Fibroblast of mammary gland (primary cell): ENCODE measurements around the gene ZBTB46.

Source experiments
- DNase-seq: peaks from one replicate; pipeline ENCODE4 v3.0.0-alpha.2; 2010; ENCODE audit warnings: low read depth
- H3K4me3 ChIP-seq: 2 replicates; pipeline ENCODE4 v1.5.1; 2011; ENCODE audit warnings: low read depth, mild to moderate bottlenecking, low read length, moderate library complexity; ENCODE audit not compliant: control insufficient read depth
- TF ChIP-seq, protein P1 (sequence below): conservative IDR thresholded peaks from 2 replicates; pipeline ENCODE4 v1.5.1; 2011; ENCODE audit warnings: low read depth, low read length, inconsistent platforms; ENCODE audit not compliant: control insufficient read depth, insufficient read depth

Gene ZBTB46

DNA sequence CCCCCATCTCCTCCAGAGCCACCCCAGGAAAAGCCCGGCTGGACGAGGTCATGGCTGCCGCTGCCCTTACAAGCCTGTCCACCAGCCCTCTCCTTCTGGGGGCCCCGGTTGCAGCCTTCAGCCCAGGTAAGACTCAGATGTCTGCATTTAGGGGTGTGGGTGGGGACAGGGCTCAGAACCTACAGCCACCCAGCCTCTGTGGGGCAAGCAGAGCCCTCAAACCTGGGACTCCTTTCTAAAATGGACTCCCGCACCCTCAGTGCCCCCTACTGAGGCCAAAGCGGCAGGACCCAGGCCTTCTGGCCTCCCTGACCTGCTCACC lies 89.7 kb downstream of the ZBTB46 start:
- no peak for DNase-seq
- TF ChIP-seq, protein P1, sequence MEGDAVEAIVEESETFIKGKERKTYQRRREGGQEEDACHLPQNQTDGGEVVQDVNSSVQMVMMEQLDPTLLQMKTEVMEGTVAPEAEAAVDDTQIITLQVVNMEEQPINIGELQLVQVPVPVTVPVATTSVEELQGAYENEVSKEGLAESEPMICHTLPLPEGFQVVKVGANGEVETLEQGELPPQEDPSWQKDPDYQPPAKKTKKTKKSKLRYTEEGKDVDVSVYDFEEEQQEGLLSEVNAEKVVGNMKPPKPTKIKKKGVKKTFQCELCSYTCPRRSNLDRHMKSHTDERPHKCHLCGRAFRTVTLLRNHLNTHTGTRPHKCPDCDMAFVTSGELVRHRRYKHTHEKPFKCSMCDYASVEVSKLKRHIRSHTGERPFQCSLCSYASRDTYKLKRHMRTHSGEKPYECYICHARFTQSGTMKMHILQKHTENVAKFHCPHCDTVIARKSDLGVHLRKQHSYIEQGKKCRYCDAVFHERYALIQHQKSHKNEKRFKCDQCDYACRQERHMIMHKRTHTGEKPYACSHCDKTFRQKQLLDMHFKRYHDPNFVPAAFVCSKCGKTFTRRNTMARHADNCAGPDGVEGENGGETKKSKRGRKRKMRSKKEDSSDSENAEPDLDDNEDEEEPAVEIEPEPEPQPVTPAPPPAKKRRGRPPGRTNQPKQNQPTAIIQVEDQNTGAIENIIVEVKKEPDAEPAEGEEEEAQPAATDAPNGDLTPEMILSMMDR, result no peak
- H3K4me3 ChIP-seq, result peak overlapping the region; percentile 60

DNA sequence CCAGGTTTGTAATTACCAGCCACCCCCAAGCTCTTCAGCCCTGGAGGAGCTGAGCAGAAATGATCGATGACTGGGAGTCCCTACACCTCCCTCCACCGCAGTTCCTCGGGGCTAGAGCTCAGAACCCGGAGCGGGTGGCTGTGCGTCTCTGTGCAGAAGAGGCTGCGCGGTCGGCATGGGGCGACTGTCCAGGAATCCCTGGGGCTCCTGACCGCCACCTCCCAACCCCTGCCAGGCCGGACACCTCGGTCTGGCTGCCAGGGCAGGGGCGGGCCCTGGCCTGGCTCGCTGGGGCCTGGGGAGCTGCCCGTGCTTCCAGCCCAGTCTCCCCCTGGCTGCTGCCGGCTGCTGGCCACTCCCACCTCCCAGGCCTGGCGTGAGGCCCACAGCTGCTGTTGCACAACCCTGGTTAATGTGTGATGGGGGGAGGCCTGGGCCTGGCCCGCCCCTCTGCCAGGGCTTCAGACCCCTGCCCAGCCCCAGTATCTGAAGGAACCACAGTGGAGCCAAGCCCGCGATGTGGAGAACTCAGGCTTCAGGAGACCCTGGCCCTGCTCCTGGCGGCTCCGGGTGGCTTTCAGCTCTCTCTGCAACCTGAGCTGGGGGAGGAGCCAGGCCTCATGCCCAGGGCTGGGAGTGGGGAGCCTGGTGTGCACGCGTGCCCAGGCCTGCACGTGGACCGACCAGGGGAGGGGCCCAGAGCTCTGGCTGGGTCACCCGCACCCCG lies 90.3 kb downstream of the ZBTB46 start:
- TF ChIP-seq, protein P1, result no peak
- DNase-seq, result peak; percentile 89
- peak overlapping the region; percentile 60 for H3K4me3 ChIP-seq

DNA sequence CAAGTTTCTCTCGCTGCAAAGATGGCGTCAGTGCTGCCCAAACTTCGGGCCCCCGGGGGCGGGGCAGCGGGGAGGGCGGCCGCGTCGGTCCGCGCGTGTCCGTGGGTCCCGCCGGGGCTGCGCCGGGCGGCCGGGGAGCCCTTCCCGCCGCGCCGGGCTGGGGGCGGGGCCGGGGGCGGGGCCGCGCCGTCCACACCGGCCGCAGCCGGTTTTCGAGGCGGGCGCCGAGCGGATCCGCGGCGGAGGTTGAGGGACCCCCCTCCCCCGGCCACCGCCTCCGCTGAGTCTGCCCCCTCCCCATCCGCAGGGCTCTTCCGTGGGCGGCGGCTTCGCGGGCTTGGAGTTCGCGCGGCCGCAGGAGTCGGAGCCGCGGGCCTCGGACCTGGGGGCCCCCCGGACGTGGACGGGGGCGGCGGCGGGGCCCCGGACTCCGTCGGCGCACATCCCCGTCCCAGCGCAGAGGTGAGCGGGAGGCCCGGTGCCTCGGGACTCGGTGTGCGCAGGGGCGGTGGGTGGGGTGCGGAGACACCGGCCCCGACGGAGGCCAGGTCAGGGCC lies 90.9 kb downstream of the ZBTB46 start:
- peak; percentile 17 for DNase-seq
- peak overlapping the region; percentile 60 for H3K4me3 ChIP-seq
- TF ChIP-seq, protein P1, result no peak

DNA sequence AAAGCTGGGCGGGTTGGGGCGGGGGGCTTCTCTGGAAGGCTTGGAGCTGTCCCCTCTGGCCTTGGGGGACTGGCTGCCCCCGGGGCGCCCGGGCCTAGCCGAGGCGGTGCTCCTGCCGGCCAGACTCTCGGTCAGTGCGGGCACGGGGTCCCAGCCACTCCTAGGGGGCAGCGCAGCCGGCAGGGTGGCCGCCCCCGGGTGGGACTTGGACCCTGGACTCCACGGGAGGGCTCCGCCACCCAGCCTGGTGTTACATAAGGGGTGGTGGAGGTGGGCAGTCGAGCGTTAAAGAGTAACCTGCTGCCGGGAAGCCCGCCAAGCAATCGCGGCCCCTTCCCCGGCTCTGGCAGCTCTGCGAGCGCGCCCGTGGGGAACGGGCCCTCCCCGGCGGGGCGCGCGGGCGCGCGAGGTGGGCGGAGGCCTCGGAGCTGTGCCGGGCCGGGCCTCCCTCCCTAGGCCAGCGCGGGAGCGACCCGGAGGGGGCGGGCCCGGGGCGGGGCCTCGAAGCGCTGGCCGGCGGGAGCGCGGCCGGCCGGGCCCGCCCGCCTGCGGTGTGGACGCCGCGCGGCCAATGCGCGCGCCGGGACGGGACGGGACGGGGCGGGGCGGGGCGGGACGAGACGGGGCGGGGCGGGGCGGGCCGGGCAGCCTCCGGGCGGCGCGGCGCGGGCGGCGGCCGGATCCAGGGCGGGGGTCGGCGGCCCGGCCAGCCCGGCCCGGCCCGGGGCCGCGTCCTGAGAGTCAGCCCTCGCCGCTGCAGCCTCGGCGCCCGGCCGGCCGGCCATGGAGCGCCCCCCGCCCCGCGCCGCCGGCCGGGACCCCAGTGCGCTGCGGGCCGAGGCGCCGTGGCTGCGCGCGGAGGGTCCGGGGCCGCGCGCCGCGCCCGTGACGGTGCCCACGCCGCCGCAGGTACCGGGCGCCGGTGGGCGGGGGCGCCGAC lies 91.7 kb downstream of the ZBTB46 start, which contains the start of gene SLC2A4RG:
TSS of gene SLC2A4RG (plus strand) at position 647 of the 940 bp plus-strand sequence. CDS start at position 784, 137 bp downstream.
- H3K4me3 ChIP-seq, result peak within 1 kb of the TSS; percentile 60
- peak; percentile 57 for DNase-seq
- TF ChIP-seq, protein P1, result no peak

DNA sequence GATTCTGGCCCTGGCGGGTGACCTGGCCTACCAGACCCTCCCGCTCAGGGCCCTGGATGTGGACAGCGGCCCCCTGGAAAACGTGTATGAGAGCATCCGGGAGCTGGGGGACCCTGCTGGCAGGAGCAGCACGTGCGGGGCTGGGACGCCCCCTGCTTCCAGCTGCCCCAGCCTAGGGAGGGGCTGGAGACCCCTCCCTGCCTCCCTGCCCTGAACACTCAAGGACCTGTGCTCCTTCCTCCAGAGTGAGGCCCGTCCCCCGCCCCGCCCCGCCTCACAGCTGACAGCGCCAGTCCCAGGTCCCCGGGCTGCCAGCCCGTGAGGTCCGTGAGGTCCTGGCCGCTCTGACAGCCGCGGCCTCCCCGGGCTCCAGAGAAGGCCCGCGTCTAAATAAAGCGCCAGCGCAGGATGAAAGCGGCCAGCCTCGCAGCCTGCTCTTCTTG lies 92.4 kb downstream of the ZBTB46 start:
- H3K4me3 ChIP-seq, result no peak overlapping the region
- TF ChIP-seq, protein P1, result no peak
- peak; percentile 25 for DNase-seq

DNA sequence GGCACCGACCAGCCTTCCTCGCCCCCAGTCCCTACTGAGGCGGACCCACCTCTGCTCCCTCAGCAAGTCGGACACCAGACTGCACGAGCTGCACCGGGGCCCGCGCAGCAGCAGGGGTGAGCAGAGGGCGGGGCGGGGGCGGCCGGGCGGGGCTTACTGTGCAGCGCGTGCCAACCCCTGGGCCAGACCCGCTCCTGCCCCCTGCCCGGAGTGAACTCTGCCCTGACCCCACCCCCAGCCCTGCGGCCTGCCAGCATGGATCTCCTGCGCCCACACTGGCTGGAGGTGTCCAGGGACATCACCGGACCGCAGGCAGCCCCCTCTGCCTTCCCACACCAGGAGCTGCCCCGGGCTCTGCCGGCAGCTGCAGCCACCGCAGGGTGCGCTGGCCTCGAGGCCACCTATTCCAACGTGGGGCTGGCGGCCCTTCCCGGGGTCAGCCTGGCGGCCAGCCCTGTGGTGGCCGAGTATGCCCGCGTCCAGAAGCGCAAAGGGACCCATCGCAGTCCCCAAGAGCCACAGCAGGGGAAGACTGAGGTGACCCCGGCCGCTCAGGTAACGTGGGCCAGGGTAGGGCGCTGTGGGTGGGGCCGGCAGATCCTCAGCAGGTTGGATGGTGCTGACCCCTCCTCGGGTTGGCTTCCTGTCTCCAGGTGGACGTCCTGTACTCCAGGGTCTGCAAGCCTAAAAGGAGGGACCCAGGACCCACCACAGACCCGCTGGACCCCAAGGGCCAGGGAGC lies 92.9 kb downstream of the ZBTB46 start:
- H3K4me3 ChIP-seq, result no peak overlapping the region

More for the DNA sequence above, 92.9 kb downstream of the ZBTB46 start:
- no peak for DNase-seq
- TF ChIP-seq, protein P1, result no peak
